T-helper 2 cell treated with Interferon-gamma antibody and Interleukin-4, amounts not matched to agents 100 ng/mL and 5 ng/mL, for 36 hours (primary cell): ENCODE data around the gene WDR53. TPM values are rescaled to one million over a fixed set of nuclear protein-coding genes. Genes with fewer than 3 reads are reported as not detected.
"Not testable (repeated sequence)": the region's sequence is repeated elsewhere in the genome, so short reads cannot be mapped to it uniquely, and the experiment has no call there.

Experiments used
- intact Hi-C: fragments of 100-400 bp; cut with micrococcal nuclease; formaldehyde crosslinking; loops from one replicate; pipeline ENCODE4 v1.15.1; 2023
- total RNA-seq: library from RNA; stranded (reverse); gene quantifications from 2 replicates; pipeline ENCODE4 v1.2.3, GENCODE V29; 2022

Gene WDR53
- total RNA-seq, 1 donor from 2014 or later, result 27.2 TPM

DNA sequence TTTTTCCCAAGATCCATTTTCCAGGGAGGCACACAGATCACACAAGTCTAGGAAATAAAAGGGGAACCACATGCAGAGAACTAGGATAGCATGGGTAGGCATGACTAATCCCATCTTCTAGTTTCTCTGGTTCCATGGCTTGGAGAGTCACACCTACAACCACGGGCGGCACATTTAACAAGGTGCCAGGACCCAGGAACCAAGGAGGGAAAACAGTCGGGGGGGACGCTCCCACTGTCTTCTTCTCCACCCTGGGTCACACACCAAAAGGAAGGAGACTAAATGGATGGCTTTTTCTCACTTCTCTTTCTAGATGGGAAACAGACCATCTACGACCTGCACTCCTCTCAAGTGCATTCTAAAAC is 48.7 kb downstream of the WDR53 start:
- intact Hi-C loops, result no loop called here

DNA sequence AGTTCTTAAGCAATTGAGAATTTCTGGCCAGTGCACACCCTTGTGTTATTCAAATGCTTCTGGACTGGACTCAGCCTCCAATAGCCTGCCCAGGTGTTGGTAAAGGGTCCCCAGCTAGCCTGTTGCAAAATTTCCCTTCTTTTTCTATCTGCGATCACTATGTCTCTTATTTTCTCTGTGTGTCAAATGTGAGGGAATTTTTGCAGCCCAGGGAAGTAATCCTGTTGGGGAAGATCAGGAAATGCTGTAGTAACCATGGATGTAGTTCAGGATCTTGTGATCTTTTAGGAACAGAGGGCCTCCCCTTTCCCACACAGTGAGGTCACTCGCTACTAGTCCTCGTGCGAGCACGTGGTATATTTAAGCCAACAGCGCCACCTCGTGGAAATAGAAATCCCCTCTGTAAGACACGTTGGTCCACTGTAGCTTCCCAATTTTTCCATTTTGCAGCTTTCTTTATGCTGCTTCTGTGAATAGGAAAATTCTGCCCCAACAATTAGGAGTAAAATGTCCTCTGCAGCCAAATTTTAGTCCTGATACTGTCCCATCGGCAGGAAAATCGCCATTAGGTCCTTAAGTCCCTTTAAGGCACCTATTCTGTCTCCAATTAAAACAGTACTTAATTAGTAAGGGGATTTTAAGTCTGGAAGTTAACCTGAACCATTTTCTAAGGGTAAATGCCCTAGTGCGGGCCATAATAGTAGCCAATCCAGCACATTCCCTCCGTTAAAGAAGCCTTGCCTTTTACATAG is 49.2 kb downstream of the WDR53 start:
- intact Hi-C loops, result no loop called here

DNA sequence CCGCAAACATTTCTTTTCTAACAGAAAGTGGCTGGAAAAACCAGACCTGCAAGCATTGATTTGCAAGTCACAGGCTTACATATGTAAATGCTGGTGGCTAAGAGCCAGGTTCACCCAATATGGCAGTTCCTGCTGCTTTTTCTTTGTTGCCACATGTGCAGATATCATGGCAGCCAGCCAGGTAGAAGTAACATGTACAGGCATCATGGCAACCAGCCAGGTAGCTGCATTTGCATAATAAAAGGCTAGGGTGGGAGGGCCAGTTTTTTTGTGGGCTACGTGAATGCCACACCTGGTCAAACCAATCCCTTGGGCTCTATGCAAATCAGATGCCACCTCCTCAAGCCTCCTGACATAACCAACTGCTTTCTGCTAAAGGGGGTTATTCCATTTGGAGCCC is 50.4 kb downstream of the WDR53 start:
- intact Hi-C loops, result no loop called here

DNA sequence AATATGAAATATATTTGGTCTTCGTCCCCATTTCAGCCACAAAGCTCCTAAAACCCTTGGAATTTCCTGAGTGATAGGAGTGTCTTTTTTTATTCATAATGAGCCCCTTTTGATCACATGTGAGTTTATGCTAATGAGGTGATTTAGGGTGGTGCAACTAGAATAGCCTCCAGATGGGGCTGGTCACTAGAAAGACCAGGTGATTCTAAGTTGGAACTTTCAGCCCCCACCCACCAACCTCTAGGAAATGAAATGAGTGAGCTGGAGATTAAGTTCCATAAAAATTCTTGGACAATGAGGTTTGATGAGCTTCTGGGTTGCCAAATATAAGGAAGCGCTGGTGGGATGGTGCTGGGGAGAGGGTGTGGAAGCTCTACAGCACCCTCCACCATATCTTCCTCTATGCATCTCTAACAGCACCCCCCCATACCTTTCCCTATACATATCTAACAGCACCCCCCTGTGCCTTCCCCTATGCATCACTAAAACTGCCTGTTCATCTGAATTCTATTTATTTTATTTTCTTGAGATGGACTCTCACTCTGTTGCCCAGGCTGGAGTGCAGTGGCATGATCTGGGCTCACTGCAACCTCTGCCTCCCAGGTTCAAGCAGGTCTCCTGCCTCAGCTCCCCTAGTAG is 51.1 kb downstream of the WDR53 start:
- intact Hi-C loops, result no loop called here

DNA sequence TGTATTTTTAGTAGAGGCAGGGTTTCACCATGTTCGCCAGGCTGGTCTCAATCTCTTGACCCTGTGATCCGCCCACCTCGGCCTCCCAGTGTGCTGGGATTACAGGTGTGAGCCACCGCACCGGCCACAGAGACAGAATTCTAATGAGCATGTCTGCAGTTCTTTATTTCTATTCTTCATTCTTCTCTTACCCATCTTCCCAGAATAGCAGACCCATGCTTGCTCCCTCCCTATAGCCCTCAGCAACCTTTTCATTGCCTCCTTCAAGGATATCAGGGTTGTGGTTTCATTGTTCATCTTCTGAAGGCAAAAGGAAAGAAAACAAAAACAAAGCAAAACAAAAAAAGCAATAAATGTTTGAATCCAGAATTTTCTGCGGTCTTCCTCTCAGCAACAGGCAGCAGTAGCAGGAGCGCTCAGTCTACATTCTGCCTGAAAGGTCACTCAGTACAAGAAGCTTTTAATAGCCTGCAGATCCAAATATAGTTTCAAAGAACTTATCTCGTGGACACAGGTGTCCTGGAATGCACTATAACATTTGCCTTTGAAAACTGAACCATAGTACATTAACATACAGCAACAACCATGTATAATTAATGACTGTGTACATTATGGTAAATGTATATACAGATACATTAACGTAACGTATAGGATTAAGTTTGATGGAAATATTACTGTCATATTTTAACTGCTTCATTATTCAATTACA is 53.3 kb downstream of the WDR53 start, which contains the start of gene SMCO1:
TSS of gene SMCO1 (minus strand) at position 434 of the 709 bp plus-strand sequence. CDS start at position 297, 137 bp downstream.
- intact Hi-C loops, result no loop called here

DNA sequence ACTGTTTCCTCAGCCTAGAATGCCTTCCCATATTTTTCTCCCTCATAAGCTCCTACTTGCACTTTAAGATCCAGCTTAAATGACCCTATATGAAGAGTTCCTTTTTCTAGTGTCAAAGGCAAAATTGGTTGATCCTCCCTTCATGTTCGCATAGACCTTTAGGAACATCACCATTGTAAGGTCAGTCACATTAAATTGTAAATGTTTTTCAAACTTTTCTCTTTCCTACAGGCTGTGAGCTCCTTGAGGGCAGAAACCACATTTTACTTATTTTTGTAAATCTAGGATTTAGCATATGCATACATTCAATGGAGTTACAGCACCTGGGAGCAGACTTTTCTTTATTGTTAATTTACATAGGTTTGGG is 54.0 kb downstream of the WDR53 start:
- intact Hi-C loops, result no loop called here

DNA sequence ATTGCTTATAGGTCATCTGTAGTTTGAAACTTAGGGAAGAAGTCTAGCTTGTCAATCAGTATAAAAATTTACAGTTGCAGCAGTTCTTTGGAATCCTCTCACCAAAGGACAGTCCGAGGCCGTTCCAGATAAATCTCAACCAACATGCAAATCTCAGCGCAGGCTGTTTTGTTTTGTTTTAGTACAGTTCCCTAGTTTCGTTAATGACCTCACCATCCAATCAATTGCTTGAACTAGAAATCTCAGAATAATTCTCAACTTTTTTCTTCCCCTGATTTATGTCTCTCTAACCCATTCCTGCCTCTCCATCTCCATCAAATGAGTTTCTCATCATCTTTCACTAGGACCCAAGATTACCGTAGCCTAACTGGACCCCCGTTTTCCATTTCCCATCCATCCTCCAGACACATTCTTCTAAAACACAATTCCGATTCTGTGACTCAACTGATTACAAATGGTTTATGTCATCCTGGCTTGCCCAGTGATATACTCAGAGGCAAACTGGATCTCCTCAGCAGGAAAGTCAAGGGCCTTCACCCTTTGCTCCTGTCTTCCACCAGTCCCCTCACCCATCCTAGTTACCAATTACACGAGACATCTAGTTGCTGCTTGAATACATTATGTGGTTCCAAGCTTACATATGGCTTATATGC is 54.5 kb downstream of the WDR53 start:
- intact Hi-C loops, result no loop called here

DNA sequence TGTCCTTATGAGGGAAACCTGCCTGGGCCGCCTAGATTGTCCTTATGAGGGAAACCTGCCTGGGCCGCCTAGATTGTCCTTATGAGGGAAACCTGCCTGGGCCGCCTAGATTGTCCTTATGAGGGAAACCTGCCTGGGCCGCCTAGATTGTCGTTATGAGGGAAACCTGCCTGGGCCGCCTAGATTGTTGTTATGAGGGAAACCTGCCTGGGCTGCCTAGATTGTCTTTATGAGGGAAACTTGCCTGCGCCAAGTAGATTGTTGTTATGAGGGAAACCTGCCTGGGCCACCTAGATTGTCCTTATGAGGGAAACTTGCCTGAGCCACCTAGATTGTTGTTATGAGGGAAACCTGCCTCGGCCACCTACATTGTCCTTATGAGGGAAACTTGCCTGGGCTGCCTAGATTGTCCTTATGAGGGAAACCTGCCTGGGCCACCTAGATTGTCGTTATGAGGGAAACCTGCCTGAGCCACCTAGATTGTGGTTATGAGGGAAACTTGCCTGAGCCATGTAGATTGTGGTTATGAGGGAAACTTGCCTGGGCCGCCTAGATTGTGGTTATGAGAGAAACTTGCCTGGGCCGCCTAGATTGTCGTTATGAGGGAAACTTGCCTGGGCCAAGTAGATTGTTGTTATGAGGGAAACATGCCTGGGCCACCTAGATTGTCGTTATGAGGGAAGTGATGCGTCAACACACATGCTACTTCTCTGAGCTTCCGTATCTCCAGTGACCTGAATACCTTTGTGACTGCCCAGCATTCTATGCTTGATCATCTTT is 56.5 kb downstream of the WDR53 start:
- intact Hi-C loops, result not testable (repeated sequence)

DNA sequence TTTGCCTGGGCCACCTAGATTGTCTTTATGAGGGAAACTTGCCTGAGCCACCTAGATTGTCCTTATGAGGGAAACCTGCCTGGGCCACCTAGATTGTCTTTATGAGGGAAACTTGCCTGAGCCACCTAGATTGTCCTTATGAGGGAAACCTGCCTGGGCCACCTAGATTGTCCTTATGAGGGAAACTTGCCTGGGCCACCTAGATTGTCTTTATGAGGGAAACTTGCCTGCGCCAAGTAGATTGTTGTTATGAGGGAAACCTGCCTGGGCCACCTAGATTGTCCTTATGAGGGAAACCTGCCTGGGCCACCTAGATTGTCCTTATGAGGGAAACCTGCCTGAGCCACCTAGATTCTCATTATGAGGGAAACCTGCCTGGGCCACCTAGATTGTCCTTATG is 57.2 kb downstream of the WDR53 start:
- intact Hi-C loops, result not testable (repeated sequence)

DNA sequence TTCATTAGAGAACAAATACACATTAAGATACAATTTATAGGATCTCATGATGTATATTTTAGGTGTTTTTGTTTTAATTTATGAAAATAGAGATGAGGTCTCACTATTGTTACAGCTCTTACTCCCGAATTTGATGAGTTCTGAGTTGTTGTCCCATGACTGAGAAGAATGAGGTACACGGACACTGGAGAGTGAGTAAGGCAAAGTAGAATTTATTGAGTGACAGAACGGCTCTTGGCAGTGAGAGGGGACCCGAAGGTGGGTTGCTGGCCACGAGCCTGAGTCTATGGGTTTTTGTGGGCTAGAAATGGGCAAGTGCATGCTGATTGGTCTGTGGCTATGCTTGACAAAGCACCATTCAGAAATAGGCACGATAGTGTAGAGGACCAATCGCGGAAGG is 61.7 kb downstream of the WDR53 start:
- intact Hi-C loops, result no loop called here

DNA sequence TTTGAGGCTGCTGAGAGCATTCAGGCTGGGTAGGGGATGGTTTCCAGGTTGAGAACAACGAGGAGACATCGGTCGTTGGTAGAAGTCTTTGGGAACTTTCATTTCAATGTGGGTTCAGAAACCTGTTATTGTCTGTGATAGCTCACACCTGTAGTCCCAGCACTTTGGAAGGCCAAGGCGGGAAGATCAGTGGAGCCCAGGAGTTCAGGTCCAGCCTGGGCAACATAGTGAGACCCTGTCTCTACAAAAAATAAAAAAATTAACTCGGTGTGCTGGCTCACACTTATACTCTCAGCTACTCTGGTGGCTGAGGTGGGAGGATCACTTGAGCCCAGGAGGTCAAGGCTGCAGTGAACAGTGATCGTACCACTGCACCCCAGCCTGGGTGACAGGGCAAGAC is 63.8 kb downstream of the WDR53 start:
- intact Hi-C loops, result loop anchor here (5.0 kb wide), 2 partner anchors 232 to 422 kb away; partner anchors contain the start of gene TFRC

Other genes starting within 250 kb of the WDR53 start
- not detected in 2 replicates for gene TM4SF19, start 230.2 kb downstream of the WDR53 start, total RNA-seq
- 47.9 and 49.7 TPM in 2 replicates for gene UBXN7, start 136.1 kb downstream of the WDR53 start, total RNA-seq
- 40.9 and 42.3 TPM in 2 replicates for gene RNF168, start 64.8 kb downstream of the WDR53 start, total RNA-seq
- gene SMCO1, start 53.2 kb downstream of the WDR53 start, total RNA-seq, result not detected in 2 replicates
- gene FBXO45, start 106 bp upstream of the WDR53 start, total RNA-seq, result 17.9 and 19.4 TPM in 2 replicates
- 85.8 and 87.2 TPM in 2 replicates for gene NRROS, start 71.1 kb upstream of the WDR53 start, total RNA-seq
- 5.8 and 7.6 TPM in 2 replicates for gene CEP19, start 143.7 kb upstream of the WDR53 start, total RNA-seq
- gene PIGX, start 143.8 kb upstream of the WDR53 start, total RNA-seq, result 61.6 and 66.9 TPM in 2 replicates
- 99.6 and 101 TPM in 2 replicates for gene PAK2, start 171.3 kb upstream of the WDR53 start, total RNA-seq